Measurements from ENCODE around the gene CBFA2T3.

The CBFA2T3 gene

GRCh38 chr16:88960516-88960915 lies 16.5 kb downstream of the CBFA2T3 start:
- no peak for TF ChIP-seq FOXP2 (optimal IDR thresholded peaks at IDR 0.05; ENCODE audit: borderline replicate concordance, extremely low read depth, extremely low read length, insufficient read depth)
- TF ChIP-seq POLR2AphosphoS5 (IDR thresholded peaks at IDR 0.05; ENCODE audit: low read depth, low read length): no peak
- no peak for TF ChIP-seq SIN3A (IDR thresholded peaks at IDR 0.05; ENCODE audit: borderline replicate concordance, insufficient read depth, low read length)
- no peak for TF ChIP-seq REST (IDR thresholded peaks at IDR 0.05; ENCODE audit: insufficient read depth in 1 of 2, low read depth in 2 of 2, low read length in 2 of 2)
- no peak for TF ChIP-seq TAF1 (IDR thresholded peaks at IDR 0.05; ENCODE audit: borderline replicate concordance, insufficient read depth, low read length)

GRCh38 chr16:88959022-88959421 lies 18.0 kb downstream of the CBFA2T3 start:
- TF ChIP-seq TAF1 (IDR thresholded peaks at IDR 0.05; ENCODE audit: borderline replicate concordance, insufficient read depth, low read length): no peak
- no peak for TF ChIP-seq REST (IDR thresholded peaks at IDR 0.05; ENCODE audit: insufficient read depth in 1 of 2, low read depth in 2 of 2, low read length in 2 of 2)
- TF ChIP-seq FOXP2 (optimal IDR thresholded peaks at IDR 0.05; ENCODE audit: borderline replicate concordance, extremely low read depth, extremely low read length, insufficient read depth): no peak

DNA sequence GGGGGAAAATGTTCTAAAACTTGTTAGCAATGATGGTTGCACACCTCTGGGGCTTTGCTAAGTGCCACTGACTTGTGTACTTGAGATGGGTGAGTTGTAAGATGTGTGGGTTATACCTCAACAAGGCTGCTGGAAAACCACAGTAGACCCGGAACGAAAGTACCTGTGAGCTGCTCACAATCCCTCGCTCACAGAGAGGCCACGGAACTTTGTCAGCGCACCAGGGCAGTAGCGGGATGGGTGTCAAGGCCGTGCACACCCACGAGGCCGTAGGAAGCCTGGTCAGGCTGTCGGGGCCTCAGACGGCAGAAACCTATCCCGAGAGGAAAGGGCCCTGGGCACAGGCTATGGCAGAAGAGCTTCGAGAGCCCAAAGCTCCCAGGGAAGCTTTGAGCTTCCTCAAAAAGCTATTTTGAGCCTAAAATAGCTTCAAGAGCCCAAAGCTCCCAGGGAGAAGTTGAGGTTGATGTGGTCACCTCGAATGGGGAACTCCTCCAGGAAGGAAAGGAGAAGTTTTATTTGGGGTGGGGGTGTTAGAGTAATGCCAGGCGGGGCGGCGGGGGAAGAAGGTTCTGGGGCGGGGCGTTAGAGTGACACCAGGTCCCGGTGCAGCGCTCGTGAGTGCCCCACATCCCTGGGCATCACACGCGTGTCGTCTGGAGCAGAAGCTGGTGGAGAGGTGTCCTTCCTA lies 19.0 kb downstream of the CBFA2T3 start:
- no peak for TF ChIP-seq SIN3A (IDR thresholded peaks at IDR 0.05; ENCODE audit: borderline replicate concordance, insufficient read depth, low read length)
- TF ChIP-seq REST (IDR thresholded peaks at IDR 0.05; ENCODE audit: insufficient read depth in 1 of 2, low read depth in 2 of 2, low read length in 2 of 2): no peak
- no peak for TF ChIP-seq FOXP2 (optimal IDR thresholded peaks at IDR 0.05; ENCODE audit: borderline replicate concordance, extremely low read depth, extremely low read length, insufficient read depth)

- no peak for TF ChIP-seq SIN3A (IDR thresholded peaks at IDR 0.05; ENCODE audit: borderline replicate concordance, insufficient read depth, low read length)
- no peak for TF ChIP-seq TAF1 (IDR thresholded peaks at IDR 0.05; ENCODE audit: borderline replicate concordance, insufficient read depth, low read length)
- no peak for TF ChIP-seq POLR2AphosphoS5 (IDR thresholded peaks at IDR 0.05; ENCODE audit: low read depth, low read length)
- no peak for TF ChIP-seq REST (IDR thresholded peaks at IDR 0.05; ENCODE audit: insufficient read depth in 1 of 2, low read depth in 2 of 2, low read length in 2 of 2)
- no peak for TF ChIP-seq FOXP2 (optimal IDR thresholded peaks at IDR 0.05; ENCODE audit: borderline replicate concordance, extremely low read depth, extremely low read length, insufficient read depth)
Measured at GRCh38 chr16:88957433-88957767, 19.6 kb downstream of the CBFA2T3 start.
